ENCODE measurements around the gene CCDC83. TPM values are rescaled to one million over a fixed set of nuclear protein-coding genes. Genes with fewer than 3 reads are reported as not detected.

CCDC83 gene
- total RNA-seq, 1 donor from 2014 or later = not detected

GRCh38 chr11:85953491-85954143, 98.4 kb downstream of the CCDC83 start:
- H3K27ac ChIP-seq = no peak overlapping the region
- H3K27ac Mint-ChIP-seq = no peak overlapping the region

GRCh38 chr11:85955531-85955930, 100.3 kb downstream of the CCDC83 start:
- DNase-seq (ENCODE audit: low spot score) = no peak
- H2AFZ ChIP-seq (replicated peaks) = no peak overlapping the region
- H3F3A ChIP-seq (ENCODE audit: low read depth) = peaks cover 3% of the 10 kb centered on the region
- Mint-ChIP-seq H3K9me3 (peaks cover 2% of the 10 kb centered on the region), H3K27ac (no peak overlapping the region), H3K4me1 (no peaks in the 10 kb centered on the region), H3K36me3 (peaks cover 40% of the 10 kb centered on the region), H3K27me3 (ENCODE audit: insufficient read depth, low read depth) (no peaks in the 10 kb centered on the region), H3K4me3 (no peak overlapping the region)
- no peaks in the 10 kb centered on the region for H3K9me3 ChIP-seq (ENCODE audit: low read depth)
- TF ChIP-seq EZH2phosphoT487 (IDR thresholded peaks at IDR 0.05) (no peak), CTCF (IDR thresholded peaks at IDR 0.05) (no peak), EZH2 (IDR thresholded peaks at IDR 0.05) (no peak)
- peaks cover 12% of the 10 kb centered on the region for H3K36me3 ChIP-seq
- no peaks in the 10 kb centered on the region for H3K27me3 ChIP-seq
- no peak overlapping the region for H3K27ac ChIP-seq
- H3K79me2 ChIP-seq (ENCODE audit: low read depth) = no peaks in the 10 kb centered on the region
- H4K20me1 ChIP-seq (ENCODE audit: low read depth) = no peaks in the 10 kb centered on the region
- no peak overlapping the region for H3K4me3 ChIP-seq
- H3K4me1 ChIP-seq = no peaks in the 10 kb centered on the region
- H3K4me2 ChIP-seq = no peak overlapping the region
- no peak overlapping the region for H3K9ac ChIP-seq

More at GRCh38 chr11:85953491-85954143, 98.4 kb downstream of the CCDC83 start:
- no peak overlapping the region for H3K4me3 Mint-ChIP-seq
- no peak overlapping the region for H3K4me2 ChIP-seq
- no peak overlapping the region for H2AFZ ChIP-seq (replicated peaks)
- peaks cover 2% of the 10 kb centered on the region for H3K9me3 Mint-ChIP-seq
- peaks cover 2% of the 10 kb centered on the region for H3K27me3 Mint-ChIP-seq (ENCODE audit: insufficient read depth, low read depth)
- H3K4me3 ChIP-seq = no peak overlapping the region
- no peak for TF ChIP-seq EZH2 (IDR thresholded peaks at IDR 0.05)
- no peak for TF ChIP-seq CTCF (IDR thresholded peaks at IDR 0.05)
- no peak for TF ChIP-seq EZH2phosphoT487 (IDR thresholded peaks at IDR 0.05)
- no peaks in the 10 kb centered on the region for H4K20me1 ChIP-seq (ENCODE audit: low read depth)
- H3K27me3 ChIP-seq = no peaks in the 10 kb centered on the region
- peaks cover 28% of the 10 kb centered on the region for H3K36me3 Mint-ChIP-seq
- H3F3A ChIP-seq (ENCODE audit: low read depth) = peaks cover 3% of the 10 kb centered on the region
- H3K4me1 Mint-ChIP-seq = no peaks in the 10 kb centered on the region
- peaks cover 12% of the 10 kb centered on the region for H3K36me3 ChIP-seq
- H3K9ac ChIP-seq = no peak overlapping the region
- DNase-seq (ENCODE audit: low spot score) = no peak
- no peaks in the 10 kb centered on the region for H3K4me1 ChIP-seq
- no peaks in the 10 kb centered on the region for H3K9me3 ChIP-seq (ENCODE audit: low read depth)
- no peaks in the 10 kb centered on the region for H3K79me2 ChIP-seq (ENCODE audit: low read depth)

- H3K27ac Mint-ChIP-seq = no peak overlapping the region
- DNase-seq (ENCODE audit: low spot score) = no peak
- no peak overlapping the region for H3K9ac ChIP-seq
- H3K4me2 ChIP-seq = no peak overlapping the region
- no peak overlapping the region for H3K4me3 ChIP-seq
- H3F3A ChIP-seq (ENCODE audit: low read depth) = no peaks in the 10 kb centered on the region
- peaks cover 16% of the 10 kb centered on the region for H3K36me3 ChIP-seq
- H3K36me3 Mint-ChIP-seq = peaks cover 45% of the 10 kb centered on the region
- H3K9me3 Mint-ChIP-seq = no peaks in the 10 kb centered on the region
- H3K4me3 Mint-ChIP-seq = no peak overlapping the region
- H3K9me3 ChIP-seq (ENCODE audit: low read depth) = no peaks in the 10 kb centered on the region
- H3K27me3 Mint-ChIP-seq (ENCODE audit: insufficient read depth, low read depth) = no peaks in the 10 kb centered on the region
- H3K4me1 ChIP-seq = no peaks in the 10 kb centered on the region
- no peaks in the 10 kb centered on the region for H4K20me1 ChIP-seq (ENCODE audit: low read depth)
- H3K27ac ChIP-seq = no peak overlapping the region
- no peak overlapping the region for H2AFZ ChIP-seq (replicated peaks)
- no peak for TF ChIP-seq EZH2phosphoT487 (IDR thresholded peaks at IDR 0.05)
- TF ChIP-seq EZH2 (IDR thresholded peaks at IDR 0.05) = no peak
- TF ChIP-seq CTCF (IDR thresholded peaks at IDR 0.05) = no peak
- peaks cover 6% of the 10 kb centered on the region for H3K4me1 Mint-ChIP-seq
- peaks cover 6% of the 10 kb centered on the region for H3K79me2 ChIP-seq (ENCODE audit: low read depth)
- H3K27me3 ChIP-seq = no peaks in the 10 kb centered on the region
Measured at GRCh38 chr11:85960678-85961077, 105.5 kb downstream of the CCDC83 start.

Data from neural progenitor cell (in vitro differentiated cells).